ENCODE data around the gene RFT1.

Gene RFT1

GRCh38 chr3:53092216-53092615 lies 38.0 kb downstream of the RFT1 start:
- Histone ChIP-seq H3K9me3 (ENCODE audit: insufficient read depth, low read length) (no peaks in the 10 kb centered on the region), H4K20me1 (ENCODE audit: low read depth, low read length) (no peaks in the 10 kb centered on the region), H3F3A (ENCODE audit: insufficient read depth) (no peaks in the 10 kb centered on the region), H3K79me2 (ENCODE audit: insufficient read depth, low read length) (no peaks in the 10 kb centered on the region), H2AFZ (ENCODE audit: low read depth, low read length, severe bottlenecking) (no peak overlapping the region), H3K9ac (ENCODE audit: low read length) (no peak overlapping the region), H3K4me3 (ENCODE audit: insufficient read depth, low read length, poor library complexity, severe bottlenecking) (no peak overlapping the region), H3K27ac (ENCODE audit: low read depth, low read length) (no peak overlapping the region), H3K9me2 (replicated peaks; ENCODE audit: insufficient read depth, low read length) (no peaks in the 10 kb centered on the region), H3K4me2 (ENCODE audit: low read depth, low read length, poor library complexity, severe bottlenecking) (no peak overlapping the region), H3K27me3 (ENCODE audit: low read length) (no peaks in the 10 kb centered on the region), H3K36me3 (ENCODE audit: low read length) (0 out of 2 replicates have a peak, but pooled peaks cover 3% of the 10 kb centered on the region)
- TF ChIP-seq CTCF (IDR thresholded peaks at IDR 0.05; ENCODE audit: insufficient read depth, low read length, poor library complexity, severe bottlenecking) = no peak

GRCh38 chr3:53091011-53091410 lies 39.2 kb downstream of the RFT1 start:
- Histone ChIP-seq H2AFZ (ENCODE audit: low read depth, low read length, severe bottlenecking) (no peak overlapping the region), H3K4me2 (ENCODE audit: low read depth, low read length, poor library complexity, severe bottlenecking) (no peak overlapping the region)

GRCh38 chr3:53089511-53089910 lies 40.7 kb downstream of the RFT1 start:
- Histone ChIP-seq H3K9me2 (replicated peaks; ENCODE audit: insufficient read depth, low read length) (no peaks in the 10 kb centered on the region), H3K4me2 (ENCODE audit: low read depth, low read length, poor library complexity, severe bottlenecking) (no peak overlapping the region), H3K9ac (ENCODE audit: low read length) (no peak overlapping the region), H3K79me2 (ENCODE audit: insufficient read depth, low read length) (no peaks in the 10 kb centered on the region), H3K36me3 (ENCODE audit: low read length) (0 out of 2 replicates have a peak, but pooled peaks cover 3% of the 10 kb centered on the region), H3K9me3 (ENCODE audit: insufficient read depth, low read length) (no peaks in the 10 kb centered on the region), H4K20me1 (ENCODE audit: low read depth, low read length) (no peaks in the 10 kb centered on the region), H3K4me3 (ENCODE audit: insufficient read depth, low read length, poor library complexity, severe bottlenecking) (no peak overlapping the region), H3K27ac (ENCODE audit: low read depth, low read length) (no peak overlapping the region), H3F3A (ENCODE audit: insufficient read depth) (no peaks in the 10 kb centered on the region), H3K27me3 (ENCODE audit: low read length) (no peaks in the 10 kb centered on the region), H2AFZ (ENCODE audit: low read depth, low read length, severe bottlenecking) (no peak overlapping the region)
- TF ChIP-seq CTCF (IDR thresholded peaks at IDR 0.05; ENCODE audit: insufficient read depth, low read length, poor library complexity, severe bottlenecking) (no peak), EZH2phosphoT487 (conservative IDR thresholded peaks at IDR 0.05; ENCODE audit: low read length) (no peak)

More at GRCh38 chr3:53091011-53091410, 39.2 kb downstream of the RFT1 start:
- no peaks in the 10 kb centered on the region for H3K79me2 ChIP-seq (ENCODE audit: insufficient read depth, low read length)
- no peak overlapping the region for H3K9ac ChIP-seq (ENCODE audit: low read length)
- H3F3A ChIP-seq (ENCODE audit: insufficient read depth) = no peaks in the 10 kb centered on the region
- H3K27me3 ChIP-seq (ENCODE audit: low read length) = no peaks in the 10 kb centered on the region
- 0 out of 2 replicates have a peak, but pooled peaks cover 3% of the 10 kb centered on the region for H3K36me3 ChIP-seq (ENCODE audit: low read length)
- H3K27ac ChIP-seq (ENCODE audit: low read depth, low read length) = no peak overlapping the region
- no peak overlapping the region for H3K4me3 ChIP-seq (ENCODE audit: insufficient read depth, low read length, poor library complexity, severe bottlenecking)
- no peaks in the 10 kb centered on the region for H4K20me1 ChIP-seq (ENCODE audit: low read depth, low read length)
- no peak for TF ChIP-seq CTCF (IDR thresholded peaks at IDR 0.05; ENCODE audit: insufficient read depth, low read length, poor library complexity, severe bottlenecking)
- no peaks in the 10 kb centered on the region for H3K9me3 ChIP-seq (ENCODE audit: insufficient read depth, low read length)
- no peaks in the 10 kb centered on the region for H3K9me2 ChIP-seq (replicated peaks; ENCODE audit: insufficient read depth, low read length)

GRCh38 chr3:53085476-53085875 lies 44.8 kb downstream of the RFT1 start:
- Histone ChIP-seq H3K4me3 (ENCODE audit: insufficient read depth, low read length, poor library complexity, severe bottlenecking) (no peak overlapping the region), H2AFZ (ENCODE audit: low read depth, low read length, severe bottlenecking) (no peak overlapping the region)
- TF ChIP-seq CTCF (IDR thresholded peaks at IDR 0.05; ENCODE audit: insufficient read depth, low read length, poor library complexity, severe bottlenecking) (no peak), EZH2phosphoT487 (conservative IDR thresholded peaks at IDR 0.05; ENCODE audit: low read length) (no peak)

More at GRCh38 chr3:53085476-53085875, 44.8 kb downstream of the RFT1 start:
- Histone ChIP-seq H3K9me3 (ENCODE audit: insufficient read depth, low read length) (no peaks in the 10 kb centered on the region), H3K27ac (ENCODE audit: low read depth, low read length) (no peak overlapping the region), H4K20me1 (ENCODE audit: low read depth, low read length) (no peaks in the 10 kb centered on the region), H3K36me3 (ENCODE audit: low read length) (no peaks in the 10 kb centered on the region), H3F3A (ENCODE audit: insufficient read depth) (no peaks in the 10 kb centered on the region), H3K79me2 (ENCODE audit: insufficient read depth, low read length) (no peaks in the 10 kb centered on the region), H3K9ac (ENCODE audit: low read length) (no peak overlapping the region), H3K27me3 (ENCODE audit: low read length) (no peaks in the 10 kb centered on the region), H3K4me2 (ENCODE audit: low read depth, low read length, poor library complexity, severe bottlenecking) (no peak overlapping the region), H3K9me2 (replicated peaks; ENCODE audit: insufficient read depth, low read length) (no peaks in the 10 kb centered on the region)
